Uterus (tissue), 4 donors: ENCODE results near the gene SMAD3. TPM values are rescaled to one million over a fixed set of nuclear protein-coding genes. Genes with fewer than 3 reads are reported as not detected.
A peak's percentile ranks its signal among the peaks of the same experiment; 100 is the strongest.

Experiments
- DNase-seq, 2 donors: peaks; one replicate each; pipeline ENCODE4 v3.0.0-alpha.2; 2019 to 2020
- H3K27ac ChIP-seq, 2 donors: fragments of 200-600 bp; sonication (generic); 1 replicate in 1 of 2; 2 replicates in 1 of 2; pipeline ENCODE4 v1.5.1; 2016 to 2018
- H3K27me3 ChIP-seq, 2 donors: fragments of 200-600 bp; sonication (generic); one replicate each; pipeline ENCODE4 v1.5.1; 2018 to 2019; ENCODE audit warnings: control low read depth in 1 of 2
- H3K36me3 ChIP-seq, 2 donors: fragments of 200-600 bp; sonication (generic); one replicate each; pipeline ENCODE4 v1.5.1; 2019; ENCODE audit warnings: control low read depth in 1 of 2
- H3K4me1 ChIP-seq, 2 donors: fragments of 200-600 bp; sonication (generic); one replicate each; pipeline ENCODE4 v1.5.1; 2018 to 2019; ENCODE audit warnings: control low read depth in 1 of 2
- H3K4me3 ChIP-seq, 2 donors: fragments of 200-600 bp; sonication (generic); 1 replicate in 1 of 2; 2 replicates in 1 of 2; pipeline ENCODE4 v1.5.1; 2018 to 2019; ENCODE audit warnings: mild to moderate bottlenecking in 1 of 2
- H3K9me3 ChIP-seq, 2 donors: fragments of 200-600 bp; sonication (generic); one replicate each; pipeline ENCODE4 v1.5.1; 2019; ENCODE audit warnings: control low read depth in 1 of 2
- POLR2A ChIP-seq, 2 donors: fragments of 450-650 bp; IDR thresholded peaks; one replicate each; pipeline ENCODE4 v1.6.1; 2016; ENCODE audit warnings: antibody characterized with exemption in 2 of 2, mild to moderate bottlenecking in 1 of 2, moderate library complexity in 1 of 2
- intact Hi-C: fragments of 100-400 bp; cut with DNase I; formaldehyde crosslinking; loops from one replicate; pipeline ENCODE4 v1.15.1; 2023; ENCODE audit warnings: low total_unique reads
- total RNA-seq, 4 donors: library from RNA; depleted of rRNA in 3 of 4; stranded (reverse); fragments of >200 nt in 3 of 4; gene quantifications; one replicate each; pipeline versions ENCODE4 v1.1.0 to v1.2.4, GENCODE V29; 2014 to 2023
- TF ChIP-seq, protein P1 (sequence below), 4 experiments: fragments of 200-600 bp in 2 of 4; fragments of 450-650 bp in 2 of 4; sonication (generic) in 2 of 4; IDR thresholded peaks; one replicate each; pipeline ENCODE4 v1.5.1; 2016 to 2019; ENCODE audit warnings: antibody characterized with exemption in 4 of 4, mild to moderate bottlenecking in 2 of 4, moderate library complexity in 1 of 4
- donor health status: DM: yes; HTN: yes; CAD: no.

The SMAD3 gene
- total RNA-seq, 4 donors from 2014 or later: 14.3 to 66.9 (median 32.3) TPM

DNA sequence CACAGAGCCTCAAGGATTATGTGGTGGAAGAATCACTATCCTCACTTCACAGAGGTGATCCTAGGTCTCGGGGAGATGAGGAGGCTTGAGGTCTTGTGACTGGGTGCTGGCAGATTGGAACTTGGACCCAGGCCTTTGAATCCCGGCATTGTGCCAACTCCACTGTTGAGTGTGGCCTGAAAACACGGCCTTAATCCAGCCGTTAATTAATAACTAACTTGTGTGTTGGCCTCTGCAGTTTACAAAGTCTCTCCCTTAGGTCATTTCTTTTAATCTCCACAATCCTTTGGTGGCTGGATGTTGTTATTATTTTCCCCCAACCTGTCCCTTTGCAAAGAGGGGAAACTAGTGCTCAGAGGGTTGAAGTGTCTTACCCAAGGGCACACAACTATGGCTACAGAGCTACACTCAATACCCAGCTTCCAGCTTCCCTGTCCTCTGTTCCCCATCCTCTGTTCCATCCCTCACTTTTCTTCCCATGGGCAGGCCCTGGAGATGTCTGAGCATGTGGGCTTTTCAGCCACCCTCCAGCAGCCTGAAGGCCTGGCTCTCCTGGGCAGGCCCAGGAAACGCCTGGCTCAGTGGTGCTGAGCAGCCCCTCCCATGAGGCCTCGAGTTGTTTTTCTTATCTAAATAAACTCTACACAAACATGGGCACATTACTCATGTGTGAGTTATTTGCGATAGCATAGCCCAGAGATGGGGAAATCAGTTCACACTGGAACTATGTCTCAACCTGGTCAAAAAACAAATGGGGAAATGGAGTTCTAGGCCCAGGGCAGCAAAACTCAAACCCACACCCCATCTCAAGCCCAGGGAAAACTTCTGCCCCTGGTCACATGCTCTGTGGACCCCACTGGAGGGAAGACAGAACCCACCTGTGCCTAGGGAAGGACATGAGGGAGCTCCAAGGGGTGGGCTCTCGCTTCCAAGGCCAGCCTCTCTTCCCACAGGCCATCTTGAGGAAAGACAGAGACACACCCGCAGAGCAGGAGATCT, 16.8 kb upstream of the SMAD3 start:
- peak overlapping the region; percentile 42 to 58 for H3K27ac ChIP-seq
- no peaks in the 10 kb centered on the region for H3K9me3 ChIP-seq
- no peaks in the 10 kb centered on the region for H3K36me3 ChIP-seq
- H3K4me1 ChIP-seq: no peaks in the 10 kb centered on the region
- TF ChIP-seq POLR2A (IDR thresholded peaks at IDR 0.05): no peak
- TF ChIP-seq, protein P1, sequence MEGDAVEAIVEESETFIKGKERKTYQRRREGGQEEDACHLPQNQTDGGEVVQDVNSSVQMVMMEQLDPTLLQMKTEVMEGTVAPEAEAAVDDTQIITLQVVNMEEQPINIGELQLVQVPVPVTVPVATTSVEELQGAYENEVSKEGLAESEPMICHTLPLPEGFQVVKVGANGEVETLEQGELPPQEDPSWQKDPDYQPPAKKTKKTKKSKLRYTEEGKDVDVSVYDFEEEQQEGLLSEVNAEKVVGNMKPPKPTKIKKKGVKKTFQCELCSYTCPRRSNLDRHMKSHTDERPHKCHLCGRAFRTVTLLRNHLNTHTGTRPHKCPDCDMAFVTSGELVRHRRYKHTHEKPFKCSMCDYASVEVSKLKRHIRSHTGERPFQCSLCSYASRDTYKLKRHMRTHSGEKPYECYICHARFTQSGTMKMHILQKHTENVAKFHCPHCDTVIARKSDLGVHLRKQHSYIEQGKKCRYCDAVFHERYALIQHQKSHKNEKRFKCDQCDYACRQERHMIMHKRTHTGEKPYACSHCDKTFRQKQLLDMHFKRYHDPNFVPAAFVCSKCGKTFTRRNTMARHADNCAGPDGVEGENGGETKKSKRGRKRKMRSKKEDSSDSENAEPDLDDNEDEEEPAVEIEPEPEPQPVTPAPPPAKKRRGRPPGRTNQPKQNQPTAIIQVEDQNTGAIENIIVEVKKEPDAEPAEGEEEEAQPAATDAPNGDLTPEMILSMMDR (IDR thresholded peaks at IDR 0.05): no peak
- no peaks in the 10 kb centered on the region for H3K27me3 ChIP-seq
- peak; percentile 27 to 44 for DNase-seq
- no peak overlapping the region for H3K4me3 ChIP-seq
- intact Hi-C loops: no loop called here

DNA sequence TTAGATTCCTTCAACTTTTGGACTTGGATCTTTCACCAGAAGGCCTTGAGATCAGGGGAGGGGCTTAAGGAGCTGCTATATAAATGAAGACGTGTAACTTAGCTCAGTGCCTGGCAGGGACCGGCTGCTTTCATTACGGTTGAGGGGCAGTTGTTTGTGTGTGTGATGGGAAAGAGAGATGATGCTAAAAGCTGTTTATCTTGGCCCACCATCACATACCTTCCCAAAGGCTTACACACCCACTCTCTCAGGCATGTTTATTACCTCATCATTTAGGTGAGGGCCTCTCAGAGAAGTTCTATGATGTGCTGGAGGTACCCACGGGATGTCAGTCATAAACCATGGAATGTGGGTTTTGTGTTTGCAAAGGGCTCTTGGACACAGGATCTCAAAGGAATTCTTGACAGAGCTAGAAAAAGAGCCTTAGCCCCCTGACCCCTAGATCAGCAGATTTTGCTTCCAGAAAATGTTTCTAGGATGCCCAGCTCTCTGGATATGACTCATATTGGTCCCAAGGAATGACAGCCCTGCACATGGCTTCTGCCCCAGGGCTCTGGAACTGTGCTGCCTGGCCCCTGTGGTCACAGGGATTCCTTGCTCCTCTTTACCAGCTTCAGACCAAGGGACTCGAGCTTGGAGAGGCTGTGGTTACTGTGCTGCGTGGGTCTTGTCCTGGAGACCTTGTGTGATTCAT, 15.9 kb upstream of the SMAD3 start:
- no peaks in the 10 kb centered on the region for H3K36me3 ChIP-seq
- H3K27ac ChIP-seq: peak overlapping the region; percentile 42 to 58
- DNase-seq: no peak
- H3K9me3 ChIP-seq: no peaks in the 10 kb centered on the region
- intact Hi-C loops: no loop called here
- TF ChIP-seq, protein P1 (IDR thresholded peaks at IDR 0.05): no peak
- no peak for TF ChIP-seq POLR2A (IDR thresholded peaks at IDR 0.05)
- no peaks in the 10 kb centered on the region for H3K4me1 ChIP-seq
- H3K27me3 ChIP-seq: no peaks in the 10 kb centered on the region
- no peak overlapping the region for H3K4me3 ChIP-seq

DNA sequence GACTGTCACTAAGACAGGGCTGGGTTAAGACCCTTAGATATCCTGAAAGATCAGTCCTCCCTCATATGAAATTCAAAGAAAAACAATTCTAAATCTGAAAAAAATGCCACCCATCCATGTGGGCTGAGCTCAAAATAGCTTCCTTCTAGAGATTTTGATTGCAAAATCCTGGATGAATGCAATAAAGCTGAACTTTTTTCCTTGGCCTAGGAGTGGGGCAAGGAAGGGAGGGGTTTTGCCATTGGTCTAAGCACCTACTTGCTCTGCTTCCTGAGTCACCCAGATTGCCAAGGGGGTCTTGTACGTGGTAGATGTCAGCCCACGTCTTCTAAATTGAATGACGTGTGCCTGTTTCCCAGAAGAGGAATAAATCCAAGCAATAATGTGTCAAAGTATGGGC, 15.3 kb upstream of the SMAD3 start:
- no peaks in the 10 kb centered on the region for H3K36me3 ChIP-seq
- no peaks in the 10 kb centered on the region for H3K9me3 ChIP-seq
- intact Hi-C loops: no loop called here
- H3K27ac ChIP-seq: peak overlapping the region; percentile 42 to 58
- H3K4me3 ChIP-seq: no peak overlapping the region
- TF ChIP-seq, protein P1 (IDR thresholded peaks at IDR 0.05): no peak
- TF ChIP-seq POLR2A (IDR thresholded peaks at IDR 0.05): no peak
- peak in 1 of 2 donors; percentile 38 for DNase-seq
- H3K4me1 ChIP-seq: no peaks in the 10 kb centered on the region
- no peaks in the 10 kb centered on the region for H3K27me3 ChIP-seq

DNA sequence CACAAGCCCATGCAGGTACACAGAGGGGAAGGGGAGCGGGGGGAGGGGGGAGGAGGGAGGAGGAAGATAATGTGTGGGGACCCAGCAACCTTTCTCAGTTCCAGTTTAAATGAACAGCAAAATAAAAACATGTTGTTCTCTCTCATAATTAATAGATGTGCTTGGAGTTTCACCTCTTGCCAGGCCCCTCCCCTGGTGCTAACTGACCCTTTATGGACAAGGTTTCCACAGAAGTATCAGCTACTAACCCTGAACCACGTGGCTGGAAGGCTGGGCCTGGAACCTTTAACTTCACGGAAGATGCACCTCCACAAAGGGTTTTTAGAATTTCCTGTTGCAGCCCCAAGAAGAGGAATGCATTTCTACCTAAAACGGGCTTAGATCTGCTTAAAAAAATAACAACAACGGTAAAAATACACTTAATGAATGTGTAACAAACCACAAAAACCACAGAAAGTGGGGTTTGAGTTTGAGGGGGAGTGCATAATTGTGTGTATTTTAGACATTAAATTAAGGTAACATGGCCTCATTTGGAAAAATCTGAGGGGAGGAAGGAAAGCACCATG, 14.8 kb upstream of the SMAD3 start:
- DNase-seq: peak in 1 of 2 donors; percentile 58
- intact Hi-C loops: no loop called here

More for the DNA sequence above, 14.8 kb upstream of the SMAD3 start:
- TF ChIP-seq, protein P1 (IDR thresholded peaks at IDR 0.05): no peak
- TF ChIP-seq POLR2A (IDR thresholded peaks at IDR 0.05): no peak
- H3K36me3 ChIP-seq: no peaks in the 10 kb centered on the region
- peak overlapping the region; percentile 42 to 58 for H3K27ac ChIP-seq
- H3K9me3 ChIP-seq: no peaks in the 10 kb centered on the region
- H3K4me1 ChIP-seq: no peaks in the 10 kb centered on the region
- no peak overlapping the region for H3K4me3 ChIP-seq
- no peaks in the 10 kb centered on the region for H3K27me3 ChIP-seq
